Measurements from ENCODE around the gene SELENOP.

Gene SELENOP

DNA sequence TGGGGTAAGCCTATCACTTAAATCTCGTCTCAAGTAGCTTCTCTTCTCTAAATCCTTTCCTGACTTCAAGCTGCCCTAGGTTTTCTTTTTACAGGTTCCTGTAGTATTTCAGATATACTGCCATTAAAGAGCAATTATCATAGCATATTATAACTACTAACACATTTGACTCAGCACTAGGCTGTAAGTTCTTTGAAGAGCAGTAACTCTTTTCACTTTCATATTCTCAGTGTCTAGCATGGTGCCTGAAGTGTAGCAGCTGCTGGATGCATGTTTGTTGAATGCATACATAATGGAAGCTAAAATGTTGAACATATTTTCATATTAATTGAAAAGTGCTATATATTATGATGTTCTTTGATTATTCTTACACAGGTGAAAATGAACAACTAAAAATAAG lies 32.6 kb downstream of the SELENOP start:
- Histone ChIP-seq H3K36me3 (ENCODE audit: insufficient read depth) (no peaks in the 10 kb centered on the region), H3K4me2 (no peak overlapping the region), H3K27ac (no peak overlapping the region), H3K4me3 (IDR thresholded peaks at IDR 0.05; ENCODE audit: insufficient read depth, low read depth, low read length) (no peak overlapping the region), H3K27me3 (ENCODE audit: insufficient read depth, low read depth) (no peaks in the 10 kb centered on the region), H4K20me1 (ENCODE audit: insufficient read depth) (no peaks in the 10 kb centered on the region), H3K79me2 (ENCODE audit: insufficient read depth, low read depth) (no peaks in the 10 kb centered on the region), H3K9ac (no peak overlapping the region), H3K4me1 (ENCODE audit: low read depth, poor library complexity, severe bottlenecking) (no peaks in the 10 kb centered on the region), H2AFZ (ENCODE audit: low read depth) (no peak overlapping the region)
- TF ChIP-seq, protein P1, sequence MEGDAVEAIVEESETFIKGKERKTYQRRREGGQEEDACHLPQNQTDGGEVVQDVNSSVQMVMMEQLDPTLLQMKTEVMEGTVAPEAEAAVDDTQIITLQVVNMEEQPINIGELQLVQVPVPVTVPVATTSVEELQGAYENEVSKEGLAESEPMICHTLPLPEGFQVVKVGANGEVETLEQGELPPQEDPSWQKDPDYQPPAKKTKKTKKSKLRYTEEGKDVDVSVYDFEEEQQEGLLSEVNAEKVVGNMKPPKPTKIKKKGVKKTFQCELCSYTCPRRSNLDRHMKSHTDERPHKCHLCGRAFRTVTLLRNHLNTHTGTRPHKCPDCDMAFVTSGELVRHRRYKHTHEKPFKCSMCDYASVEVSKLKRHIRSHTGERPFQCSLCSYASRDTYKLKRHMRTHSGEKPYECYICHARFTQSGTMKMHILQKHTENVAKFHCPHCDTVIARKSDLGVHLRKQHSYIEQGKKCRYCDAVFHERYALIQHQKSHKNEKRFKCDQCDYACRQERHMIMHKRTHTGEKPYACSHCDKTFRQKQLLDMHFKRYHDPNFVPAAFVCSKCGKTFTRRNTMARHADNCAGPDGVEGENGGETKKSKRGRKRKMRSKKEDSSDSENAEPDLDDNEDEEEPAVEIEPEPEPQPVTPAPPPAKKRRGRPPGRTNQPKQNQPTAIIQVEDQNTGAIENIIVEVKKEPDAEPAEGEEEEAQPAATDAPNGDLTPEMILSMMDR (conservative IDR thresholded peaks at IDR 0.05; ENCODE audit: low read depth, low read length), result no peak

- H3K36me3 ChIP-seq (ENCODE audit: insufficient read depth), result no peaks in the 10 kb centered on the region
- H3K4me3 ChIP-seq (IDR thresholded peaks at IDR 0.05; ENCODE audit: insufficient read depth, low read depth, low read length), result no peak overlapping the region
- no peaks in the 10 kb centered on the region for H3K79me2 ChIP-seq (ENCODE audit: insufficient read depth, low read depth)
- no peak overlapping the region for H2AFZ ChIP-seq (ENCODE audit: low read depth)
- no peak overlapping the region for H3K27ac ChIP-seq
- TF ChIP-seq, protein P1 (conservative IDR thresholded peaks at IDR 0.05; ENCODE audit: low read depth, low read length), result no peak
- no peak overlapping the region for H3K9ac ChIP-seq
- no peak overlapping the region for H3K4me2 ChIP-seq
- peaks cover under 1% of the 10 kb centered on the region for H3K4me1 ChIP-seq (ENCODE audit: low read depth, poor library complexity, severe bottlenecking)
- no peaks in the 10 kb centered on the region for H4K20me1 ChIP-seq (ENCODE audit: insufficient read depth)
- H3K27me3 ChIP-seq (ENCODE audit: insufficient read depth, low read depth), result no peaks in the 10 kb centered on the region
Observed at GRCh38 chr5:42772265-42772993, 39.3 kb downstream of the SELENOP start.

GRCh38 chr5:42770003-42770402 lies 41.7 kb downstream of the SELENOP start:
- TF ChIP-seq, protein P1 (conservative IDR thresholded peaks at IDR 0.05; ENCODE audit: low read depth, low read length), result no peak

DNA sequence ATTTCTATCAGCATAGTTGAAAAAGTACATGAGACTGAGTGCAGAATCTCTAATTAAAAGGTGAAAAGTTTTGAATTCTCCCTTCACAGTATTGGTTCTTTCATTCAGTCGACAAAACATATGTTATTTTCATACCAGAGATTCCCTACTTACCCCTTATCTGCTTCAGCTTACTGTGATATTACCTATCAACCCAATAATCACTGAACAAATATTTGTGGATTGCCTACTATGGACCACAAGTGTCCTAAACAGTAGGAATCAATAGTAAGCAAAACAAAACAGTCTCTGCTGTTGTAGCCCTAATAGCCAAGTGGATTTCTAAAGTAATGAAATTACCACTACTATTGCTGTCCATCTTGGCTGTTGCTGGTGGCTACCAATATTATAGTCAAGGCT lies 43.6 kb downstream of the SELENOP start:
- Histone ChIP-seq H3K27me3 (ENCODE audit: insufficient read depth, low read depth) (no peaks in the 10 kb centered on the region), H3K9ac (no peak overlapping the region), H3K27ac (no peak overlapping the region), H3K79me2 (ENCODE audit: insufficient read depth, low read depth) (no peaks in the 10 kb centered on the region), H3K4me3 (IDR thresholded peaks at IDR 0.05; ENCODE audit: insufficient read depth, low read depth, low read length) (no peak overlapping the region), H3K4me2 (no peak overlapping the region), H3K4me1 (ENCODE audit: low read depth, poor library complexity, severe bottlenecking) (peaks cover 4% of the 10 kb centered on the region), H4K20me1 (ENCODE audit: insufficient read depth) (no peaks in the 10 kb centered on the region), H3K36me3 (ENCODE audit: insufficient read depth) (no peaks in the 10 kb centered on the region), H2AFZ (ENCODE audit: low read depth) (no peak overlapping the region)
- TF ChIP-seq, protein P1 (conservative IDR thresholded peaks at IDR 0.05; ENCODE audit: low read depth, low read length), result no peak

More at GRCh38 chr5:42770003-42770402, 41.7 kb downstream of the SELENOP start:
- Histone ChIP-seq H3K9ac (no peak overlapping the region), H3K4me1 (ENCODE audit: low read depth, poor library complexity, severe bottlenecking) (peaks cover 4% of the 10 kb centered on the region), H3K4me2 (no peak overlapping the region), H3K79me2 (ENCODE audit: insufficient read depth, low read depth) (no peaks in the 10 kb centered on the region), H3K27me3 (ENCODE audit: insufficient read depth, low read depth) (no peaks in the 10 kb centered on the region), H3K4me3 (IDR thresholded peaks at IDR 0.05; ENCODE audit: insufficient read depth, low read depth, low read length) (no peak overlapping the region), H3K36me3 (ENCODE audit: insufficient read depth) (no peaks in the 10 kb centered on the region), H2AFZ (ENCODE audit: low read depth) (no peak overlapping the region), H4K20me1 (ENCODE audit: insufficient read depth) (no peaks in the 10 kb centered on the region), H3K27ac (no peak overlapping the region)

Data from KMS-11 (cell line).